ENCODE data around the gene RIMS4.

Gene RIMS4

DNA sequence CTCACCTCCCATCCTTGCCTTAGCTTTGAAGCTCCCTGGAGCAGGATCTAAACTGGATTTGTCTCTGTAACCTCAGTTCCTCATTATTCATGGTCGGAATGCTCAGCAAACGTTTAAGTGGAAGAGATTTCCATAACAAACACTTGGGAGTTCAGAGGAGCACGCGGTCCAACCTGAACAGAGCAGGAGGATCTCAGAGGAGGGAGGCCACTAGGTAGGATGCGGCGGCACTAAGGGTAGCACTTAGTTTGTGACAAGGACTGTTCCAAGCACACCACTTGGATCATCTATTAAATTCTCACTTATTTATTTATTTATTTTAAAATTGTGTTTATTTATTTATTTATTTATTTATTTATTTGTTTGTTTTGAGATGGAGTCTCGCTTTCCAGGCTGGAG, 108.5 kb downstream of the RIMS4 start:
- no peak for DNase-seq (ENCODE audit: low read depth in 2 of 2)

Data from stimulated activated CD4-positive, alpha-beta T cell treated with anti-CD3 and anti-CD28 coated beads, Interleukin-12 subunit alpha, Interleukin-12 subunit beta, amount 100 ng/mL, for 24 hours (primary cell).